Stimulated activated naive B cell treated with anti-CD40 and anti-IgM and Interleukin-4, amounts not matched to agents 10 μg/mL and 1 μg/mL and 100 μg/mL, for 72 hours (primary cell): ENCODE measurements around the gene SLC1A7.

ENCODE experiments used
- ATAC-seq, 2 donors: fragments of 150-1000 bp; cut with Tn5 transposase; replicated peaks; 2 replicates each; pipeline ENCODE4 v1.10.0; 2021; ENCODE audit warnings: moderate library complexity in 1 of 2
- DNase-seq: peaks from one replicate; pipeline ENCODE4 v3.0.0; 2021
- H3K27ac Mint-ChIP-seq: one replicate; pipeline ENCODE4 v1.8.0; 2022; ENCODE audit warnings: mild to moderate bottlenecking, mixed read lengths
- H3K27me3 Mint-ChIP-seq, 2 donors: one replicate each; pipeline ENCODE4 v1.8.0; 2022; ENCODE audit warnings: mixed read lengths in 2 of 2
- H3K36me3 Mint-ChIP-seq, 2 donors: one replicate each; pipeline ENCODE4 v1.8.0; 2022; ENCODE audit warnings: mixed read lengths in 2 of 2, mild to moderate bottlenecking in 1 of 2
- H3K4me1 Mint-ChIP-seq, 2 donors: one replicate each; pipeline ENCODE4 v1.8.0; 2022; ENCODE audit warnings: mixed read lengths in 2 of 2, mild to moderate bottlenecking in 1 of 2
- H3K4me3 Mint-ChIP-seq, 2 donors: one replicate each; pipeline ENCODE4 v1.8.0; 2022; ENCODE audit warnings: mild to moderate bottlenecking in 2 of 2, mixed read lengths in 2 of 2, moderate library complexity in 1 of 2
- H3K9me3 Mint-ChIP-seq, 2 donors: one replicate each; pipeline ENCODE4 v1.8.0; 2022; ENCODE audit warnings: mixed read lengths in 2 of 2, mild to moderate bottlenecking in 1 of 2

SLC1A7 gene

GRCh38 chr1:53148123-53148522 lies 5.7 kb upstream of the SLC1A7 start:
- ATAC-seq (no peak), DNase-seq (no peak)
- Mint-ChIP-seq H3K4me3 (no peak overlapping the region), H3K9me3 (no peaks in the 10 kb centered on the region), H3K27ac (no peak overlapping the region), H3K27me3 (peaks cover 2 to 4% of the 10 kb centered on the region in 2 donors), H3K36me3 (no peaks in the 10 kb centered on the region), H3K4me1 (no peaks in the 10 kb centered on the region)

DNA sequence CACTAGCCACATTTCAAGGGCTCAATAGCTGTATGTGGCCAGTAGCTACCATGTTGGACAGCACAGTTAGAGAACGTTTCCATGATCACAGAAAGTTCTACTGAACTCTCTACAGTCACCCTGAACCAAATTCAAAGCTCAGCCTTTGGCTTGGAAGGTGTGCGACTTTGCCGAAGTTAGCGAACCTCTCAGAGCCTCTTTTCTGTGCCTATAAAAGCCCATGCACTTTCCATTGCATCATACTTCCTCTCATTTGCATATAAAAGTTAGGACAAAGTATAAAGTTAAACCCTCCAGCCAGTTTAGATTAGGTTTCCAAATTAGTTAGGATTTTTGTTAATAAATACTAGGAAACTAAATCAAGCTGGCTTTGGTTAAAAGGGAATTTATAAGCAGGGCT lies 4.7 kb upstream of the SLC1A7 start:
- H3K9me3 Mint-ChIP-seq: no peaks in the 10 kb centered on the region
- ATAC-seq (no peak), DNase-seq (no peak)
- no peak overlapping the region for H3K27ac Mint-ChIP-seq
- no peaks in the 10 kb centered on the region for H3K36me3 Mint-ChIP-seq
- no peak overlapping the region for H3K4me3 Mint-ChIP-seq
- H3K4me1 Mint-ChIP-seq: no peaks in the 10 kb centered on the region
- H3K27me3 Mint-ChIP-seq: peaks cover 4 to 8% of the 10 kb centered on the region in 2 donors

DNA sequence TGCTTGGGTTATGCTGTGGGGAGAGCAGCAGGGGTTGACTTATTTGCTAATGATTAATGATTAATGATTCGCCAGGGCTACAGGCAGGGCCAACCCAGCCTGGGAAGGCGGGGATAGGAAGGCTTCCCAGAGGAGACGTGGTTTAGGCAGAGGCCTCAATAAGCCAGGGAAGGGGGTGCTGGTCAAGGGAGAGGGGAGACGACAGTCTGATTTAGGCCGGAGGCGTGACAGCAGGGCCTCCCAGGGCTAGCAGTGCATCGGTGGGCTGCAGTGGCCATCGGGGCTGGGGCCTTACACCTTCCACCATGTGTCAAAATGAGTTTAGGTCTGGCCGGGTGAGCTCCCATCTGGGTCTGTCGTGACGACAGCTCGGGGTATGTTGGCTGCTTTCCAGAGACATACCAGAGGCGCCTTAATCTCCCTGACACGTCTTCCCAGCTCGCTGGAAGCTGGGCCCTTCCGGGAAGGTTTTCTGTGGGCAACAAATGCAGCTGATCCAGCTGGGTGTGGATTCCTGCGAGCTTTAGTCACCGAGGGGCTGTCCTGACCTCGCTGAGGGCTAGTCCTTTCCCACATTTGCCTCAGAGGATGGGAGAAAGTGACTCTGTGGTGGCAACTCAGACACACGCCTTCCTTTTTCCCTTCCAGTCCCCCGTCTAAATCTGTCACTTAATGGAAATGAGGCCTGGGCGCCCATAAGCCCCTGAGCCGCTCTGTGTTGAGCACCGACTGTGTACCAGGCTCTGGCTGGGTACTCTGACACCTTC lies 3.7 kb upstream of the SLC1A7 start:
- Mint-ChIP-seq H3K4me1 (no peaks in the 10 kb centered on the region), H3K36me3 (no peaks in the 10 kb centered on the region), H3K9me3 (no peaks in the 10 kb centered on the region), H3K27me3 (peaks cover 4 to 18% of the 10 kb centered on the region in 2 donors), H3K4me3 (no peak overlapping the region), H3K27ac (no peak overlapping the region)
- no peak for ATAC-seq
- no peak for DNase-seq

DNA sequence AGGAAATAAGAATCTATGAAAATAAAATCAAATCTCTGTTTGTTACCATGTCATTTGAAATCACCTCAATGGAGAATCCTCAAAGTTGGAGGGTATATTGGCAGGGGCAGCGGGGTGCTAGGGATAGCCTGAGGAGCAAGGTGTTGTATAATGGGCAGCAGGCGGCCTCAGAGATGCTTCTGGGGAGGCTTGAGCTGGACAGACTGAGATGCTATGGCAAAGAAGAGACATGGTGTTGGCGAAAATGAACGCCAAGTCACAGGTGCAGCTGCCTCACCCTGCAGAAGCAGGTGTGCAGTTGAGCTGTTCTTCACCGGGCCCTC lies 3.1 kb upstream of the SLC1A7 start:
- ATAC-seq: no peak
- Mint-ChIP-seq H3K9me3 (no peaks in the 10 kb centered on the region), H3K27me3 (peaks cover 4 to 22% of the 10 kb centered on the region in 2 donors), H3K36me3 (no peaks in the 10 kb centered on the region), H3K4me3 (no peak overlapping the region), H3K4me1 (no peaks in the 10 kb centered on the region), H3K27ac (no peak overlapping the region)
- no peak for DNase-seq

- H3K4me3 Mint-ChIP-seq: no peak overlapping the region
- ATAC-seq: no peak
- no peak overlapping the region for H3K27ac Mint-ChIP-seq
- no peaks in the 10 kb centered on the region for H3K9me3 Mint-ChIP-seq
- no peaks in the 10 kb centered on the region for H3K4me1 Mint-ChIP-seq
- H3K27me3 Mint-ChIP-seq: peaks cover 4 to 22% of the 10 kb centered on the region in 2 donors
- no peak for DNase-seq
- H3K36me3 Mint-ChIP-seq: no peaks in the 10 kb centered on the region
Measured at GRCh38 chr1:53145051-53145600, 2.7 kb upstream of the SLC1A7 start.

DNA sequence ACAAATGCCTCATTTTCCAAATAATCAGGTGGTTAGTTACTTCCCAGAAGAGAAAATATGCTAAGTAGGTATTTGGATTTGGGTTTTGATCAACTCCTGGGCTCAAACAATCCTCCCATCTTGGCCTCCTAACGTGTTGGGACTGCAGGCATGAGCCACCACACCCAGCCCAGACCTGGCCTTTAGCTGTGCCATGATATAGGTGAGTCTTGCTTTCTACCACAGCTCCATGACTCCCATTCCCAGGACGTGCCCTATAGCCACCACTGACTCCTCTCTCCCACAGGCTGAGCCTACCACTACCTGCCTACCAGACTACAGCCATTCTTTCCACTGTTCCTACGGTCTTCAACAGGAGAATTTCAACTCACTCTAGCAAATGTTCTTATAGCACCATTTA lies 1.8 kb upstream of the SLC1A7 start:
- no peaks in the 10 kb centered on the region for H3K4me1 Mint-ChIP-seq
- H3K4me3 Mint-ChIP-seq: no peak overlapping the region
- DNase-seq (no peak), ATAC-seq (no peak)
- H3K9me3 Mint-ChIP-seq: no peaks in the 10 kb centered on the region
- peaks cover 4 to 22% of the 10 kb centered on the region in 2 donors for H3K27me3 Mint-ChIP-seq
- no peak overlapping the region for H3K27ac Mint-ChIP-seq
- H3K36me3 Mint-ChIP-seq: no peaks in the 10 kb centered on the region

GRCh38 chr1:53143527-53143926 lies 1.1 kb upstream of the SLC1A7 start:
- H3K27ac Mint-ChIP-seq: no peak overlapping the region

GRCh38 chr1:53141487-53142055 lies 867 bp downstream of the SLC1A7 start:
- DNase-seq (no peak), ATAC-seq (no peak)
- Mint-ChIP-seq H3K4me1 (no peaks in the 10 kb centered on the region), H3K36me3 (peaks cover 3 to 11% of the 10 kb centered on the region in 2 donors), H3K27ac (no peak overlapping the region), H3K4me3 (no peak overlapping the region), H3K9me3 (peaks cover 12% of the 10 kb centered on the region in 2 donors), H3K27me3 (peaks cover 4 to 22% of the 10 kb centered on the region in 2 donors)

More at GRCh38 chr1:53143527-53143926, 1.1 kb upstream of the SLC1A7 start:
- H3K4me1 Mint-ChIP-seq: no peaks in the 10 kb centered on the region
- DNase-seq (no peak), ATAC-seq (no peak)
- peaks cover 4 to 22% of the 10 kb centered on the region in 2 donors for H3K27me3 Mint-ChIP-seq
- H3K36me3 Mint-ChIP-seq: peaks cover 0 to 4% of the 10 kb centered on the region in 2 donors
- peaks cover 0 to 4% of the 10 kb centered on the region in 2 donors for H3K9me3 Mint-ChIP-seq
- no peak overlapping the region for H3K4me3 Mint-ChIP-seq

DNA sequence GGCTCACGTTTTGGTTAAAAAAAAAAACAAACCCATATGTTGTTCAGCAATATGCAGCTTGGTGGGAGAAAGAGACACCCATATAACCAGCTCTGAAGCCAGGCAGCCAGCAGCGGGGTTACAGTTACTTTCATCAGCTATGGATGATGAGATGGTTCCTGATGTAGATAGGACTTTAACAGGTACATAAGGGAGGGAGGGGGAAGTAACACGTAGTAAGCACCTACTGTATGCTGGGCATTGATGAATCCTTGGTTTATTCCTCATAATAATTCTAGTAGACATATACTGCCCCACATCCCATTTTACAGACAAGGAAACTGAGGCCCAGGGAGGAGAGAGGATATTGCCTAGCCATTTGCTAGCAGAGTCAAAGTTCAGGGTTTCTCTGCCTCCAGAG lies 2.0 kb downstream of the SLC1A7 start:
- no peaks in the 10 kb centered on the region for H3K4me1 Mint-ChIP-seq
- peaks cover 3 to 11% of the 10 kb centered on the region in 2 donors for H3K36me3 Mint-ChIP-seq
- no peak for DNase-seq
- H3K27me3 Mint-ChIP-seq: peaks cover 4 to 22% of the 10 kb centered on the region in 2 donors
- ATAC-seq: no peak
- H3K4me3 Mint-ChIP-seq: no peak overlapping the region
- H3K9me3 Mint-ChIP-seq: peaks cover 12% of the 10 kb centered on the region in 2 donors
- H3K27ac Mint-ChIP-seq: no peak overlapping the region

- H3K27ac Mint-ChIP-seq: no peak overlapping the region
- ATAC-seq (no peak), DNase-seq (no peak)
- no peak overlapping the region for H3K4me3 Mint-ChIP-seq
- H3K9me3 Mint-ChIP-seq: peaks cover 12% of the 10 kb centered on the region in 2 donors
- no peaks in the 10 kb centered on the region for H3K4me1 Mint-ChIP-seq
- peaks cover 4 to 22% of the 10 kb centered on the region in 2 donors for H3K27me3 Mint-ChIP-seq
- H3K36me3 Mint-ChIP-seq: peaks cover 3 to 11% of the 10 kb centered on the region in 2 donors
Measured at GRCh38 chr1:53139951-53140361, 2.5 kb downstream of the SLC1A7 start.

DNA sequence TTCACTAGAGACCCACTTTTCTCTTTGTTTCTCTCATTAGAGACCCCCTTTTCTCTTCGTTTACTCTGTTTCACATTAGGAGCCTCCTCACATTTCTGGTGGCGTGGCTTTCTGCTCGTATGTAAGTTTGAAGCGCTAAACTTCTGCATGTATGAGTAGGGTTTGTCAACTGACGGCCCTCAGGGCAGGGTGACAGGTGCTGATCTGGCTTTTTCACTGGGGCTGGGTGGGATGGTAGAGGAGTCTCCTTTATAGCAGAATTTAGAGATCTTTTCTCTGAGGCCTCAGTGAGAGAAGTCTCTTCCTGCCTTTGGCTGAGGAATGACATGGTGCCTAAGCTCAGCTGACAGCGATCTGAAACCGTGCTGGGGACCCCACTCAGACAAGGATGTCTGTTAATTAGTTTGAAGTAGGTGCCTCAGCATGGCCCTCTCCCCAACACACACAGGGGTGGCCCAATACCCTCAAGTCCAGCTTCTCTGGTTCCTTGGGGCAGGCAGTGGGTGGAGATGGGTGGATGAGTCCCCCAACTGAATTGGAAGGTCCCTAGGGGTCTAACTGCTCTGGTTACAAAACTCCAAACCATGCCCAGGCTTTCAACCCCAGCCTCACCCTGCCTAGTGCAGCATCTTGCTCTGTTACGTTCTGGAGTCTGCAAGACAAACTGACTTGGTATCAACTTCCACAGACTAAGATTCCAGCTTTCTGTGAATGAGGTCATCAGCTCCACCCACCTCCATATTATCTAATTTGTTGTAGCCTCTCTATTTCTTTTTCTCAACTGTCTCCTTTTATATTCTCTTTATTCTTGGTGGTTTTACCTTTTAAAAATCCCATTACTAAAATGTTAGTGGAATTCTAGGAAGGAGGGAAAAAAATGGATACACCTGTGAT lies 3.2 kb downstream of the SLC1A7 start:
- H3K27ac Mint-ChIP-seq: no peak overlapping the region
- ATAC-seq (no peak), DNase-seq (no peak)
- H3K36me3 Mint-ChIP-seq: peaks cover 3 to 11% of the 10 kb centered on the region in 2 donors
- no peaks in the 10 kb centered on the region for H3K4me1 Mint-ChIP-seq
- H3K9me3 Mint-ChIP-seq: peaks cover 12% of the 10 kb centered on the region in 2 donors
- H3K4me3 Mint-ChIP-seq: no peak overlapping the region
- H3K27me3 Mint-ChIP-seq: peaks cover 1 to 22% of the 10 kb centered on the region in 2 donors

DNA sequence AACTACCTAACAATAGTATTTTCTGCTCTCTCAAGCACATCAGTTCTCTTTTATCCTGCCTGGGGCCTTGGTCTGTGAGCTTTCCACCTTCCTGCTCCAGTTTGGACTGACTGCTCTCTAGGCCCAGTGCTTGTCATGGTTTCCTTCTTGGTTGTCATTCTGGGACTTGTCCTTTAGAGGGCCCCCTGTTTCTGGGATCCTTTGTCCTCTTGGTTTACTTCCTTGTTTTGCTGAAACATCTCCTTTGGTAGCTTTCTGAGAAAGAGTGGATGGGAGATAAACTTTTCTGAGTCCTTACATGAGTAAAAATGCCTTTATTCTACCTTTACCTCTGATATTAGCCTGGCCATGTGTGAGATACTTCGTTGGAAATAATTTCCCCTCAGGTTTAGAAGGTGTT lies 4.7 kb downstream of the SLC1A7 start:
- H3K36me3 Mint-ChIP-seq: peaks cover 3 to 11% of the 10 kb centered on the region in 2 donors
- peaks cover 12% of the 10 kb centered on the region in 2 donors for H3K9me3 Mint-ChIP-seq
- no peaks in the 10 kb centered on the region for H3K4me1 Mint-ChIP-seq
- H3K4me3 Mint-ChIP-seq: no peak overlapping the region
- no peak for DNase-seq
- H3K27me3 Mint-ChIP-seq: peaks cover 0 to 20% of the 10 kb centered on the region in 2 donors
- ATAC-seq: no peak
- H3K27ac Mint-ChIP-seq: no peak overlapping the region

GRCh38 chr1:53135735-53136114 lies 6.7 kb downstream of the SLC1A7 start:
- H3K27me3 Mint-ChIP-seq: peaks cover 0 to 7% of the 10 kb centered on the region in 2 donors
- no peak overlapping the region for H3K27ac Mint-ChIP-seq
- H3K36me3 Mint-ChIP-seq: peaks cover 3 to 11% of the 10 kb centered on the region in 2 donors
- no peak overlapping the region for H3K4me3 Mint-ChIP-seq
- peaks cover 12% of the 10 kb centered on the region in 2 donors for H3K9me3 Mint-ChIP-seq
- ATAC-seq (no peak), DNase-seq (no peak)
- H3K4me1 Mint-ChIP-seq: no peaks in the 10 kb centered on the region

GRCh38 chr1:53134961-53135734 lies 7.3 kb downstream of the SLC1A7 start:
- peaks cover 0 to 7% of the 10 kb centered on the region in 2 donors for H3K27me3 Mint-ChIP-seq
- peaks cover 12% of the 10 kb centered on the region in 2 donors for H3K9me3 Mint-ChIP-seq
- no peak overlapping the region for H3K4me3 Mint-ChIP-seq
- H3K4me1 Mint-ChIP-seq: no peaks in the 10 kb centered on the region
- ATAC-seq: no peak
- H3K36me3 Mint-ChIP-seq: peaks cover 3 to 11% of the 10 kb centered on the region in 2 donors
- no peak overlapping the region for H3K27ac Mint-ChIP-seq
- DNase-seq: no peak
